CD4-positive, alpha-beta T cell treated with Interleukin-17A for 4 hours (primary cell): ENCODE data around the gene SEC16B.

Experiments
- DNase-seq: peaks from one replicate; pipeline ENCODE4 v3.0.0-alpha.2; 2020; ENCODE audit warnings: mixed read lengths

The SEC16B gene

DNA sequence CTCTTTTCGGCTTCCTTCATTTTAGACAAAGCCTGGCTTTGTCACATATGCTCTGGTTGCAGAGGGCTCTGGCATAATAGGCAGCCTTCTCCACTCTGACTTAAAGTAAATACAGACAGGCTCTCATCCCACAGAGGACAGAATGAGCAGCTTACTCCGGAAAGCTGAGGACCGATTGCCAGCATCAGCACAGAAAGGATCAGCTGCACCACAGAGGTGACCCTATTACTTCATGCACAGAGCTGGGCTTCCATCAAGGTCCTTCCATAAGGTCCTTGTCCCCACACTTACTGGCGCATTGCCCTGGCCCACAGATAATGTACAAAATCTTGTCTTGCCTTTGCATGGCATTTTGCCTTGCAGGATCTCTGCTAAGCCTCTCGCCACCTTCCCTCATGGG, 67.6 kb downstream of the SEC16B start:
- no peak for DNase-seq

DNA sequence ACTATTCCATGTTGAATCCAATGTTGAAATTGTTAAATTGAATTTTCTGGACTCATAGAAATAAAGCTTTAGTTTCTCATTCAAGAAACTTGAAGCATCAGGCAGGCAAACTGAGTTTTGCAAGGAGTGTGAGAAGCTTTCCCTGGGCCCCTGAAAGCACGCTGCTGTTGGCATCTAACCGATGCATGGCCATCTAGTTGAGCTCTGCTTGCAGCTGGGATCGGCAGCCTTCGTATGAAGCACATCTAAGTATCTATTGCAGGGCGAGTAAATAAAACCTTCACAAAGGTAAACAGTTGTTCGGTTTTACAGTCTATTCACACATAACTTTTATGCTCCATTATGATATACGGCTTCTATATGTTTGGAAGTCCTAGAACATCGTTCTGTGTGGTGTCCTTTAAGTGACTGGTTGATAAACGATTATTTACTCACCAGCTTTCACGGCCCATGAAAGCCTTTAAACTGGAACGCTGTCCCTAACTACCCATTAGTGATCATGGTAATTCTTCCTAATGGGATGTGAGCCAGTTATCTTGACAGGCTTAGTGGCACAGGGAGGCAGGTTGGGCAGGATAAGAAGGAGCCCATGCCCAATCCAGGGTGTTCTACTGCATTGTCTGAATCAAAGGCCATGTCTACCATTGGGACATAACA, 71.7 kb downstream of the SEC16B start:
- DNase-seq = no peak

DNA sequence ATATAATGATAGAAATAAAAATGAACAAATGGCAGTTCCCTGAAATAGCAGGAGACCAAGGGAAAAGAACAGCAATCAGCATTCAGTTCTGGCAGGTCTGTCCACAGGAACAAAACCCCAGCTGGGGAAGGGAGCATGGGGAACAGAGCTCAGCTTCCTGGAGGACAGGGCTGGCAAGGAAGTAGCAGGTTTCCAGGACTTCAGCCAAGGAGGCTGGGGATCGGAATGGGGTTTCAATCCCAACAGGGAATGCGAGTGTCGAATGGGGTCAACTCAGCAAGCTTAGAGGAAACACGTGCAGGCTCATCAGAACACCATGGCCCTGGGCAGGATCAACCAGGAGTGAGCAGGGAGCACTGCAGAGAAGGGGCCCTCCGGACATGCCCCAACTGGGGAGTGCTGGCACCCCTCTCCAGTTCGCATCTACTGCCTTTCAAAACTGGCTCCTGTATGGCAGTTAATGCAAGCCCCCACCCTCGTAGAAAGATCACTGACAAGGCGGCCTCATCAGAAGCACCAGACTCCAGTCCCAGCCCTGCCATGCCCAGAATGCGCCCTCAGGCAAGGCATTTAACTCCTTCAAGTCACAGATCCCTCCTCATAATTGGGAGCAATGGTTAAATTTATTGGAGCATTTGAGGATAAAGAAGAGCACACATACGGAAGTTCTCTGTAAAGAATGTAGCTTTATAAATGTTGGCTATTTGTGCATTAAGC, 72.4 kb downstream of the SEC16B start:
- DNase-seq = no peak
